ENCODE measurements around the gene RNASE13.
A peak's percentile ranks its signal among the peaks of the same experiment; 100 is the strongest.

- TF ChIP-seq CTCF (IDR thresholded peaks at IDR 0.05), result peak in 1 of 6 experiments; percentile 2
- peak in 1 of 2 donors; percentile 76 for TF ChIP-seq POLR2A (IDR thresholded peaks at IDR 0.05)
Observed at GRCh38 chr14:21024585-21025370, 9.8 kb downstream of the RNASE13 start, which contains the start of gene NDRG2.
